NCI-H2107 treated with DMSO at 0.1 percent for 48 hours (cell line): ENCODE data around the gene CCAR1.
"Not testable (repeated sequence)": the region's sequence is repeated elsewhere in the genome, so short reads cannot be mapped to it uniquely, and the experiment has no call there.

Source experiments
- DNase-seq: peaks from one replicate; lab custom pipeline; 2025; ENCODE audit not compliant: unreplicated experiment; lab: John Stamatoyannopoulos, UW

The CCAR1 gene

GRCh38 chr10:68759223-68759863 is 38.3 kb downstream of the CCAR1 start:
- no peak for DNase-seq

- no peak for DNase-seq
These were observed 38.9 kb downstream of the CCAR1 start for GRCh38 chr10:68759967-68760366.

- not testable (repeated sequence) for DNase-seq
These were observed 46.4 kb downstream of the CCAR1 start for GRCh38 chr10:68767407-68767806.

GRCh38 chr10:68781613-68782574 is 60.9 kb downstream of the CCAR1 start:
- DNase-seq = no peak

GRCh38 chr10:68784476-68784875 is 63.4 kb downstream of the CCAR1 start:
- DNase-seq = no peak

GRCh38 chr10:68787813-68788212 is 66.8 kb downstream of the CCAR1 start:
- no peak for DNase-seq

- DNase-seq = no peak
These were observed 69.4 kb downstream of the CCAR1 start for GRCh38 chr10:68790476-68790875.

GRCh38 chr10:68792115-68792514 is 71.1 kb downstream of the CCAR1 start:
- no peak for DNase-seq

- no peak for DNase-seq
These were observed 75.0 kb downstream of the CCAR1 start for GRCh38 chr10:68795886-68796532.

GRCh38 chr10:68796605-68797004 is 75.6 kb downstream of the CCAR1 start:
- DNase-seq = no peak

GRCh38 chr10:68800211-68800610 is 79.2 kb downstream of the CCAR1 start:
- DNase-seq = no peak

GRCh38 chr10:68804692-68805091 is 83.7 kb downstream of the CCAR1 start:
- no peak for DNase-seq

- not testable (repeated sequence) for DNase-seq
These were observed 89.8 kb downstream of the CCAR1 start for GRCh38 chr10:68810830-68811229.

- DNase-seq = no peak
These were observed 90.4 kb downstream of the CCAR1 start for GRCh38 chr10:68811314-68812009.

GRCh38 chr10:68812420-68812819 is 91.4 kb downstream of the CCAR1 start:
- no peak for DNase-seq

GRCh38 chr10:68813559-68813958 is 92.5 kb downstream of the CCAR1 start:
- DNase-seq = no peak

- no peak for DNase-seq
These were observed 95.9 kb downstream of the CCAR1 start for GRCh38 chr10:68816796-68817412.

- DNase-seq = not testable (repeated sequence)
These were observed 99.3 kb downstream of the CCAR1 start for GRCh38 chr10:68820359-68820758.

- DNase-seq = not testable (repeated sequence)
These were observed 101.6 kb downstream of the CCAR1 start for GRCh38 chr10:68822626-68823025.

GRCh38 chr10:68826764-68827591 is 105.9 kb downstream of the CCAR1 start, which contains the start of gene STOX1:
STOX1 (plus strand) TSS chr10:68827531; CDS start chr10:68827624, 93 bp downstream.
- no peak for DNase-seq
